Activated naive CD8-positive, alpha-beta T cell treated with anti-CD3 and anti-CD28 coated beads, Interleukin-2, amount 10 ng/mL, durations not matched to agents 7 days and 5 days (primary cell): ENCODE results near the gene SYCE1L. TPM values are rescaled to one million over a fixed set of nuclear protein-coding genes. Genes with fewer than 3 reads are reported as not detected.
"Not testable (repeated sequence)": the region's sequence is repeated elsewhere in the genome, so short reads cannot be mapped to it uniquely, and the experiment has no call there.

Source experiments
- ATAC-seq: fragments of 150-1000 bp; cut with Tn5 transposase; one replicate; pipeline ENCODE4 v1.10.0; 2021; ENCODE audit warnings: low read depth, moderate library complexity
- POLR2A ChIA-PET: fragments of 350-600 bp; sonication (Branson Sonifier 250); formaldehyde crosslinking; loops from one replicate; lab custom pipeline; 2021; ENCODE audit warnings: antibody characterized with exemption; lab: Charles Lee
- DNase-seq: peaks from one replicate; pipeline ENCODE4 v3.0.0; 2021
- H3K27ac Mint-ChIP-seq: one replicate; pipeline ENCODE4 v1.8.0; 2022; ENCODE audit warnings: mild to moderate bottlenecking, mixed read lengths
- H3K27me3 Mint-ChIP-seq: one replicate; pipeline ENCODE4 v1.8.0; 2022; ENCODE audit warnings: mild to moderate bottlenecking, moderate library complexity, mixed read lengths
- H3K36me3 Mint-ChIP-seq: one replicate; pipeline ENCODE4 v1.8.0; 2021; ENCODE audit warnings: mild to moderate bottlenecking, mixed read lengths
- H3K4me1 Mint-ChIP-seq: one replicate; pipeline ENCODE4 v1.8.0; 2021; ENCODE audit warnings: mixed read lengths
- H3K4me3 Mint-ChIP-seq: one replicate; pipeline ENCODE4 v1.8.0; 2022; ENCODE audit warnings: mild to moderate bottlenecking, moderate library complexity, mixed read lengths
- H3K9me3 Mint-ChIP-seq: one replicate; pipeline ENCODE4 v1.8.0; 2021; ENCODE audit warnings: mixed read lengths
- total RNA-seq, 2 experiments: library from RNA; stranded (reverse); gene quantifications; one replicate each; pipeline ENCODE4 v1.2.3, GENCODE V29; 2021

The SYCE1L gene
- total RNA-seq, result 10 to 100 TPM; 13.3 to 17.1 TPM

GRCh38 chr16:77199211-77199610 lies at the start of gene SYCE1L:
Gene SYCE1L, plus strand, starts transcription at chr16:77199408. Its CDS starts 44 bp downstream, at chr16:77199452.
- peak within 1 kb of the TSS; percentile 41 for H3K27ac Mint-ChIP-seq
- peaks cover 23% of the 10 kb centered on the region for H3K36me3 Mint-ChIP-seq
- DNase-seq (no peak), ATAC-seq (no peak)
- H3K27me3 Mint-ChIP-seq, result no peaks in the 10 kb centered on the region
- no peaks in the 10 kb centered on the region for H3K9me3 Mint-ChIP-seq
- H3K4me3 Mint-ChIP-seq, result no peak within 1 kb of the TSS
- POLR2A ChIA-PET, result no interaction called here
- H3K4me1 Mint-ChIP-seq, result no peaks in the 10 kb centered on the region

GRCh38 chr16:77157346-77158058 lies 41.7 kb upstream of the SYCE1L start:
- DNase-seq (no peak), ATAC-seq (no peak)
- Mint-ChIP-seq H3K27ac (no peak overlapping the region), H3K4me3 (no peak overlapping the region), H3K27me3 (peaks cover 12% of the 10 kb centered on the region), H3K4me1 (peaks cover 1% of the 10 kb centered on the region), H3K9me3 (no peaks in the 10 kb centered on the region), H3K36me3 (no peaks in the 10 kb centered on the region)
- POLR2A ChIA-PET, result no interaction called here

- Mint-ChIP-seq H3K4me1 (peaks cover 1% of the 10 kb centered on the region), H3K9me3 (no peaks in the 10 kb centered on the region), H3K27ac (no peak overlapping the region), H3K4me3 (no peak overlapping the region), H3K36me3 (no peaks in the 10 kb centered on the region), H3K27me3 (peaks cover 15% of the 10 kb centered on the region)
- no peak for ATAC-seq
- DNase-seq, result no peak
- POLR2A ChIA-PET, result no interaction called here
Measured at GRCh38 chr16:77158293-77158692, 40.9 kb upstream of the SYCE1L start.

- H3K27me3 Mint-ChIP-seq, result peaks cover 11% of the 10 kb centered on the region
- POLR2A ChIA-PET, result no interaction called here
Measured at GRCh38 chr16:77165006-77165405, 34.2 kb upstream of the SYCE1L start.

GRCh38 chr16:77165536-77166236 lies 33.5 kb upstream of the SYCE1L start:
- ATAC-seq, POLR2A ChIA-PET, H3K4me3 Mint-ChIP-seq, H3K36me3 Mint-ChIP-seq, H3K9me3 Mint-ChIP-seq, DNase-seq, H3K27me3 Mint-ChIP-seq, H3K4me1 Mint-ChIP-seq, H3K27ac Mint-ChIP-seq: not testable (repeated sequence)

More at GRCh38 chr16:77165006-77165405, 34.2 kb upstream of the SYCE1L start:
- Mint-ChIP-seq H3K4me3 (no peak overlapping the region), H3K36me3 (no peaks in the 10 kb centered on the region), H3K27ac (no peak overlapping the region), H3K9me3 (no peaks in the 10 kb centered on the region), H3K4me1 (no peaks in the 10 kb centered on the region)
- DNase-seq (no peak), ATAC-seq (no peak)

GRCh38 chr16:77166726-77167125 lies 32.5 kb upstream of the SYCE1L start:
- DNase-seq (no peak), ATAC-seq (no peak)
- POLR2A ChIA-PET, result no interaction called here
- no peaks in the 10 kb centered on the region for H3K9me3 Mint-ChIP-seq
- peaks cover 6% of the 10 kb centered on the region for H3K27me3 Mint-ChIP-seq
- no peaks in the 10 kb centered on the region for H3K36me3 Mint-ChIP-seq
- H3K4me3 Mint-ChIP-seq, result no peak overlapping the region
- H3K4me1 Mint-ChIP-seq, result no peaks in the 10 kb centered on the region
- H3K27ac Mint-ChIP-seq, result no peak overlapping the region

- no peaks in the 10 kb centered on the region for H3K9me3 Mint-ChIP-seq
- DNase-seq, result no peak
- ATAC-seq, result no peak
- no peak overlapping the region for H3K27ac Mint-ChIP-seq
- H3K4me3 Mint-ChIP-seq, result no peak overlapping the region
- H3K4me1 Mint-ChIP-seq, result no peaks in the 10 kb centered on the region
- POLR2A ChIA-PET, result no interaction called here
- peaks cover 5% of the 10 kb centered on the region for H3K27me3 Mint-ChIP-seq
- no peaks in the 10 kb centered on the region for H3K36me3 Mint-ChIP-seq
Measured at GRCh38 chr16:77168901-77169300, 30.3 kb upstream of the SYCE1L start.

- H3K27me3 Mint-ChIP-seq, result peaks cover 5% of the 10 kb centered on the region
- no peaks in the 10 kb centered on the region for H3K9me3 Mint-ChIP-seq
- H3K27ac Mint-ChIP-seq, result no peak overlapping the region
- no peak for DNase-seq
- no peak overlapping the region for H3K4me3 Mint-ChIP-seq
- ATAC-seq, result peak; percentile 65
- H3K4me1 Mint-ChIP-seq, result no peaks in the 10 kb centered on the region
- no peaks in the 10 kb centered on the region for H3K36me3 Mint-ChIP-seq
- POLR2A ChIA-PET, result no interaction called here
Measured at GRCh38 chr16:77169650-77170236, 29.5 kb upstream of the SYCE1L start.

GRCh38 chr16:77170805-77171204 lies 28.4 kb upstream of the SYCE1L start:
- no peak overlapping the region for H3K4me3 Mint-ChIP-seq
- no peaks in the 10 kb centered on the region for H3K36me3 Mint-ChIP-seq
- H3K9me3 Mint-ChIP-seq, result no peaks in the 10 kb centered on the region
- H3K27ac Mint-ChIP-seq, result no peak overlapping the region
- H3K4me1 Mint-ChIP-seq, result no peaks in the 10 kb centered on the region
- no peak for DNase-seq
- POLR2A ChIA-PET, result no interaction called here
- H3K27me3 Mint-ChIP-seq, result peaks cover 5% of the 10 kb centered on the region
- ATAC-seq, result no peak

GRCh38 chr16:77171745-77172635 lies 27.2 kb upstream of the SYCE1L start:
- Mint-ChIP-seq H3K9me3 (no peaks in the 10 kb centered on the region), H3K36me3 (no peaks in the 10 kb centered on the region), H3K27ac (no peak overlapping the region), H3K4me3 (no peak overlapping the region), H3K4me1 (no peaks in the 10 kb centered on the region), H3K27me3 (peaks cover 5% of the 10 kb centered on the region)
- POLR2A ChIA-PET, result no interaction called here
- ATAC-seq (no peak), DNase-seq (no peak)

GRCh38 chr16:77172951-77173350 lies 26.3 kb upstream of the SYCE1L start:
- DNase-seq (no peak), ATAC-seq (no peak)
- Mint-ChIP-seq H3K9me3 (no peaks in the 10 kb centered on the region), H3K4me1 (no peaks in the 10 kb centered on the region), H3K27ac (no peak overlapping the region), H3K4me3 (no peak overlapping the region), H3K36me3 (no peaks in the 10 kb centered on the region), H3K27me3 (peaks cover 8% of the 10 kb centered on the region)
- POLR2A ChIA-PET, result no interaction called here

GRCh38 chr16:77183137-77183536 lies 16.1 kb upstream of the SYCE1L start:
- H3K9me3 Mint-ChIP-seq, result no peaks in the 10 kb centered on the region
- no peak overlapping the region for H3K4me3 Mint-ChIP-seq
- no peak overlapping the region for H3K27ac Mint-ChIP-seq
- POLR2A ChIA-PET, result no interaction called here
- ATAC-seq (no peak), DNase-seq (no peak)
- H3K4me1 Mint-ChIP-seq, result no peaks in the 10 kb centered on the region
- H3K36me3 Mint-ChIP-seq, result no peaks in the 10 kb centered on the region
- H3K27me3 Mint-ChIP-seq, result peaks cover 21% of the 10 kb centered on the region

GRCh38 chr16:77186298-77186697 lies 12.9 kb upstream of the SYCE1L start:
- H3K36me3 Mint-ChIP-seq, POLR2A ChIA-PET, H3K4me3 Mint-ChIP-seq, H3K27ac Mint-ChIP-seq, H3K4me1 Mint-ChIP-seq, H3K9me3 Mint-ChIP-seq, ATAC-seq, DNase-seq: not testable (repeated sequence)
- peaks cover 15% of the 10 kb centered on the region for H3K27me3 Mint-ChIP-seq
